ENCODE measurements around the gene ZNF594. TPM values are rescaled to one million over a fixed set of nuclear protein-coding genes. Genes with fewer than 3 reads are reported as not detected.
"Not testable (repeated sequence)": the region's sequence is repeated elsewhere in the genome, so short reads cannot be mapped to it uniquely, and the experiment has no call there.

ZNF594 gene
- total and polyA plus RNA-seq, 2 donors (not counting 3 experiments of a cell fraction or from before 2014, with no cell fraction given) = 1.2 to 5.8 TPM

DNA sequence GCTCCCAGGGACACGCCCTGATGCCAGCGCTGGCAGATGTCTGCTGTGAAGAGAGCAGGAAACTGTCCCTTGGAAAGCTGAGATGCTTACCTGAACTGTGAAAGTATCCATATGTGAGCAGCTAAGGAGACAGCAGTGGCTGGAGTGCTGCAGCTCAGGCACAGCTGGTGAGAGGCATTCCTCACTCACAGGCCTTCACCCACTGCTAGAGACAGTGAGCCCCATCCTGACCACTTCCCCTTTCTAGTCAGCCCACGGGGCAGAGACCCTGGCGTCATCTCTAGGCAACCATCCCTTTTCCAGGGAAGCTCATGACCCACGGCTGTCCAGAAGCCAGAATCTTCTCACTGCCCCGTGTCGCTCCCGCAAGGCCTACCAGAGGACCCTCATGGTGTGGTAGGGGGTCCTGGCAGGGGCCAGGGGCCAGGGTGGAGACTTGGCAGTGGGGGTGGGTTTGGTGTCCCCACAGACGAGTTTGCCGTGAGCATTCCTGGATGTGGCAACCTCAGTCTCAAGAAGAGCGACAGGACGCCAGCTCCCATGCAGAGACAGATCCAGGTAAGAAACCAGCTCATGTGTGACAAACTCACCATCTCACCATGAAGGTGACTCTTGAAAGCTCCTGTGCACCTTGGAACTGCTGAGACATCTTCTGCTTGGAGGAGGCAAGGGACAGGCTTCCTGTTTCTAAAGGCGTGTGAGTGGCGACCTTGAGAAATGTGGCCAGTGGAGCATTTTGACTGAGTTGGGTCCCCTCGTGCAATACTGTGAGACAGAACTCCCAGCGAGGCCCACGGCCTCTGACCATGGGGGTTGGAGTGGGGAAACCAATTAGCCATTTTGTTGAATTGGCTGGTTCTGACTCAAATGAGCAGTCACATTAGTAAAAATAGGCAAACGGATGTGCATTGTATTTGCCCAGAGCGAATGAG lies 43.2 kb upstream of the ZNF594 start, which contains the start of gene SCIMP:
TSS of gene SCIMP (minus strand) at position 216 of the 932 bp plus-strand sequence. CDS start at position 111, 105 bp downstream.
- no TSS peak for BruUV-seq (replicated peaks)
- CTCF ChIA-PET = interaction anchor here (1.6 kb wide), 1 partner anchor 13 kb away, joined by 7 read pairs; no protein-coding TSS in a partner anchor
- H3K9me1 ChIP-seq (replicated peaks; ENCODE audit: control insufficient read depth, extremely low read depth, insufficient read depth, low read length) = no peaks in the 10 kb centered on the region

DNA sequence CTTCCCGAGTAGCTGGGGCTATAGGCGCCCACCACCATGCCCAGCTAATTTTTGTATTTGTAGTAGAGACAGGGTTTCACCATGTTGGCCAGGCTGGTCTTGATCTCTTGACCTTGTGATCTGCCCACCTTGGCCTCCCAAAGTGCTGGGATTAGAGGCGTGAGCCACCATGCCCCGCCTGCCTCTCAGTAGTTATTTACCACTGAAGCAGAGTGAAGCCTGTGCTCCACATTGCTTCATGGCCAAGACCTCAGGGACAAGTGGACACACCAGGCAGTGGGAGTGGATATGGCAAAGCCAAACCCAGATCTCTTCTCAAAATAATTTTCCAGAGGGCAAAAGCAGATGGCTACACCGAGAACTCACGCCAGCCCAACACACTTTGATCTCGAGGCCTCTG lies 41.8 kb upstream of the ZNF594 start:
- H4K20me1 ChIP-seq (replicated peaks; ENCODE audit: control insufficient read depth, extremely low read depth, insufficient read depth, low read length); BruUV-seq (replicated peaks); H3K4me2 ChIP-seq (ENCODE audit: insufficient read depth, low read length); CTCF ChIA-PET; H3K27me3 ChIP-seq (ENCODE audit: control insufficient read depth in 2 of 2, insufficient read depth in 2 of 2, low read length in 2 of 2); dilution Hi-C loops (cut with MboI; ENCODE audit: extremely low pct_ligation_motif_present, low sequenced_read_pairs); DNase-seq (ENCODE audit: low read depth, low spot score); POLR2A ChIA-PET; H3K9me3 ChIP-seq (replicated peaks; ENCODE audit: control insufficient read depth, insufficient read depth, low read length); FAIRE-seq; H3K9ac ChIP-seq (replicated peaks; ENCODE audit: extremely low read depth, insufficient read depth, low read length); H3K9me1 ChIP-seq (replicated peaks; ENCODE audit: control insufficient read depth, extremely low read depth, insufficient read depth, low read length); H3K27ac ChIP-seq (ENCODE audit: insufficient read depth, low read depth, low read length); H3K79me2 ChIP-seq (ENCODE audit: control insufficient read depth, insufficient read depth, low read length); H2AFZ ChIP-seq (ENCODE audit: low read depth, low read length); intact Hi-C loops (cut with micrococcal nuclease); H3K36me3 ChIP-seq (ENCODE audit: control insufficient read depth in 2 of 2, extremely low read depth in 1 of 2, insufficient read depth in 2 of 2, low read length in 2 of 2); H3K4me3 ChIP-seq (replicated peaks in 1 of 3; ENCODE audit: insufficient read depth in 1 of 3, low read depth in 1 of 3, low read length in 3 of 3); H3K4me1 ChIP-seq (ENCODE audit: control insufficient read depth, extremely low read depth, insufficient read depth, low read length): not testable (repeated sequence)

More for the DNA sequence above, 43.2 kb upstream of the ZNF594 start, which contains the start of gene SCIMP:
- no peak within 1 kb of the TSS for H2AFZ ChIP-seq (ENCODE audit: low read depth, low read length)
- no peaks in the 10 kb centered on the region for H3K36me3 ChIP-seq (ENCODE audit: control insufficient read depth in 2 of 2, extremely low read depth in 1 of 2, insufficient read depth in 2 of 2, low read length in 2 of 2)
- POLR2A ChIA-PET = no interaction called here
- dilution Hi-C loops (cut with MboI; ENCODE audit: extremely low pct_ligation_motif_present, low sequenced_read_pairs) = no loop called here
- no peaks in the 10 kb centered on the region for H3K4me1 ChIP-seq (ENCODE audit: control insufficient read depth, extremely low read depth, insufficient read depth, low read length)
- H3K27ac ChIP-seq (ENCODE audit: insufficient read depth, low read depth, low read length) = no peak within 1 kb of the TSS
- no peak within 1 kb of the TSS for H3K4me3 ChIP-seq (replicated peaks in 1 of 3; ENCODE audit: insufficient read depth in 1 of 3, low read depth in 1 of 3, low read length in 3 of 3)
- H3K4me2 ChIP-seq (ENCODE audit: insufficient read depth, low read length) = no peak within 1 kb of the TSS
- no peak within 1 kb of the TSS for H3K9ac ChIP-seq (replicated peaks; ENCODE audit: extremely low read depth, insufficient read depth, low read length)
- intact Hi-C loops (cut with micrococcal nuclease) = no loop called here
- no peaks in the 10 kb centered on the region for H3K9me3 ChIP-seq (replicated peaks; ENCODE audit: control insufficient read depth, insufficient read depth, low read length)
- TF ChIP-seq MYC (IDR thresholded peaks at IDR 0.05; ENCODE audit: low read depth, low read length) (no peak), POLR2A (IDR thresholded peaks at IDR 0.05; ENCODE audit: low read depth, low read length) (no peak), GATA2 (IDR thresholded peaks at IDR 0.05; ENCODE audit: insufficient read depth, insufficient read length, low read depth, low read length) (no peak), JUN (IDR thresholded peaks at IDR 0.05; ENCODE audit: borderline replicate concordance, insufficient read depth, insufficient read length, low read depth) (no peak), FOS (IDR thresholded peaks at IDR 0.05; ENCODE audit: borderline replicate concordance, insufficient read depth, low read length) (no peak), EZH2 (IDR thresholded peaks at IDR 0.05; ENCODE audit: borderline replicate concordance, low read depth, low read length, severe bottlenecking) (no peak), POLR2AphosphoS5 (IDR thresholded peaks at IDR 0.05; ENCODE audit: insufficient read depth, low read depth, low read length) (no peak)
- TF ChIP-seq, protein P1, sequence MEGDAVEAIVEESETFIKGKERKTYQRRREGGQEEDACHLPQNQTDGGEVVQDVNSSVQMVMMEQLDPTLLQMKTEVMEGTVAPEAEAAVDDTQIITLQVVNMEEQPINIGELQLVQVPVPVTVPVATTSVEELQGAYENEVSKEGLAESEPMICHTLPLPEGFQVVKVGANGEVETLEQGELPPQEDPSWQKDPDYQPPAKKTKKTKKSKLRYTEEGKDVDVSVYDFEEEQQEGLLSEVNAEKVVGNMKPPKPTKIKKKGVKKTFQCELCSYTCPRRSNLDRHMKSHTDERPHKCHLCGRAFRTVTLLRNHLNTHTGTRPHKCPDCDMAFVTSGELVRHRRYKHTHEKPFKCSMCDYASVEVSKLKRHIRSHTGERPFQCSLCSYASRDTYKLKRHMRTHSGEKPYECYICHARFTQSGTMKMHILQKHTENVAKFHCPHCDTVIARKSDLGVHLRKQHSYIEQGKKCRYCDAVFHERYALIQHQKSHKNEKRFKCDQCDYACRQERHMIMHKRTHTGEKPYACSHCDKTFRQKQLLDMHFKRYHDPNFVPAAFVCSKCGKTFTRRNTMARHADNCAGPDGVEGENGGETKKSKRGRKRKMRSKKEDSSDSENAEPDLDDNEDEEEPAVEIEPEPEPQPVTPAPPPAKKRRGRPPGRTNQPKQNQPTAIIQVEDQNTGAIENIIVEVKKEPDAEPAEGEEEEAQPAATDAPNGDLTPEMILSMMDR (IDR thresholded peaks at IDR 0.05; ENCODE audit: extremely low read depth in 1 of 2, insufficient read depth in 1 of 2, low read depth in 1 of 2, low read length in 2 of 2) = no peak
- TF ChIP-seq, protein P2, sequence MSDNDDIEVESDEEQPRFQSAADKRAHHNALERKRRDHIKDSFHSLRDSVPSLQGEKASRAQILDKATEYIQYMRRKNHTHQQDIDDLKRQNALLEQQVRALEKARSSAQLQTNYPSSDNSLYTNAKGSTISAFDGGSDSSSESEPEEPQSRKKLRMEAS (IDR thresholded peaks at IDR 0.05; ENCODE audit: insufficient read depth, insufficient read length) = no peak
- no peaks in the 10 kb centered on the region for H3K79me2 ChIP-seq (ENCODE audit: control insufficient read depth, insufficient read depth, low read length)
- H4K20me1 ChIP-seq (replicated peaks; ENCODE audit: control insufficient read depth, extremely low read depth, insufficient read depth, low read length) = no peaks in the 10 kb centered on the region
- FAIRE-seq (no peak), DNase-seq (ENCODE audit: low read depth, low spot score) (no peak)
- H3K27me3 ChIP-seq (ENCODE audit: control insufficient read depth in 2 of 2, insufficient read depth in 2 of 2, low read length in 2 of 2) = no peaks in the 10 kb centered on the region

All from endothelial cell of umbilical vein (primary cell).